ENCODE data around the gene GABRD. TPM values are rescaled to one million over a fixed set of nuclear protein-coding genes. Genes with fewer than 3 reads are reported as not detected.

The GABRD gene
- total RNA-seq, 2 donors from 2014 or later, result not detected

- Histone ChIP-seq H3K9me3 (no peaks in the 10 kb centered on the region), H3K4me3 (no peak overlapping the region), H3K27ac (no peak overlapping the region), H3K27me3 (no peaks in the 10 kb centered on the region), H3K36me3 (no peaks in the 10 kb centered on the region), H3K4me1 (peaks cover 0 to 7% of the 10 kb centered on the region in 2 donors)
- no peak for TF ChIP-seq CTCF (IDR thresholded peaks at IDR 0.05)
- no peak for DNase-seq (ENCODE audit: low spot score)
Measured at GRCh38 chr1:2027961-2028583, 8.9 kb downstream of the GABRD start.

- no peaks in the 10 kb centered on the region for H3K27me3 ChIP-seq
- peaks cover 0 to 7% of the 10 kb centered on the region in 2 donors for H3K4me1 ChIP-seq
- no peaks in the 10 kb centered on the region for H3K36me3 ChIP-seq
- no peak for TF ChIP-seq CTCF (IDR thresholded peaks at IDR 0.05)
- H3K27ac ChIP-seq, result no peak overlapping the region
- DNase-seq (ENCODE audit: low spot score), result no peak
- H3K9me3 ChIP-seq, result no peaks in the 10 kb centered on the region
- no peak overlapping the region for H3K4me3 ChIP-seq
Measured at GRCh38 chr1:2028870-2029560, 9.9 kb downstream of the GABRD start.

GRCh38 chr1:2029561-2029960, 10.4 kb downstream of the GABRD start:
- no peaks in the 10 kb centered on the region for H3K27me3 ChIP-seq

GRCh38 chr1:2030076-2030871, 11.1 kb downstream of the GABRD start:
- no peaks in the 10 kb centered on the region for H3K27me3 ChIP-seq
- no peak for DNase-seq (ENCODE audit: low spot score)
- TF ChIP-seq CTCF (IDR thresholded peaks at IDR 0.05), result no peak

More at GRCh38 chr1:2029561-2029960, 10.4 kb downstream of the GABRD start:
- Histone ChIP-seq H3K9me3 (no peaks in the 10 kb centered on the region), H3K4me1 (peaks cover 0 to 7% of the 10 kb centered on the region in 2 donors), H3K27ac (no peak overlapping the region), H3K4me3 (no peak overlapping the region), H3K36me3 (no peaks in the 10 kb centered on the region)
- DNase-seq (ENCODE audit: low spot score), result no peak
- no peak for TF ChIP-seq CTCF (IDR thresholded peaks at IDR 0.05)

GRCh38 chr1:2031546-2032540, 12.7 kb downstream of the GABRD start:
- Histone ChIP-seq H3K36me3 (no peaks in the 10 kb centered on the region), H3K27ac (no peak overlapping the region), H3K27me3 (no peaks in the 10 kb centered on the region), H3K4me1 (no peaks in the 10 kb centered on the region), H3K4me3 (no peak overlapping the region), H3K9me3 (no peaks in the 10 kb centered on the region)
- no peak for TF ChIP-seq CTCF (IDR thresholded peaks at IDR 0.05)
- DNase-seq (ENCODE audit: low spot score), result no peak

More at GRCh38 chr1:2030076-2030871, 11.1 kb downstream of the GABRD start:
- Histone ChIP-seq H3K4me3 (no peak overlapping the region), H3K36me3 (no peaks in the 10 kb centered on the region), H3K9me3 (no peaks in the 10 kb centered on the region), H3K27ac (no peak overlapping the region), H3K4me1 (peaks cover 0 to 5% of the 10 kb centered on the region in 2 donors)
